GM23338 (cell line): ENCODE measurements around the gene NRCAM. TPM values are rescaled to one million over a fixed set of nuclear protein-coding genes. Genes with fewer than 3 reads are reported as not detected.

Experiments
- ATAC-seq: fragments of 200-7000 bp; cut with Tn5 transposase; 3 replicates; pipeline ENCODE4 v1.9.1; 2020
- DNase-seq: peaks from one replicate; pipeline ENCODE4 v3.0.0-alpha.2; 2015; ENCODE audit warnings: low spot score
- H2AFZ ChIP-seq: fragments of 200-600 bp; sonication (generic); 2 replicates; pipeline ENCODE4 v1.8.0; 2016; ENCODE audit warnings: antibody characterized with exemption, mild to moderate bottlenecking, moderate library complexity
- H3F3A ChIP-seq: fragments of 200-600 bp; sonication (generic); replicated peaks from 2 replicates; pipeline ENCODE4 v1.8.0; 2017; ENCODE audit warnings: antibody characterized with exemption, mixed run types, low read depth
- H3K27ac ChIP-seq: fragments of 200-600 bp; sonication (generic); 2 replicates; pipeline ENCODE4 v1.6.1; 2016; ENCODE audit warnings: low read depth
- H3K27me3 ChIP-seq: fragments of 200-600 bp; sonication (generic); 2 replicates; pipeline ENCODE4 v1.8.0; 2016; ENCODE audit warnings: mild to moderate bottlenecking, mixed run types, moderate library complexity; ENCODE audit not compliant: insufficient read depth
- H3K36me3 ChIP-seq: fragments of 200-600 bp; sonication (generic); 2 replicates; pipeline ENCODE4 v1.8.0; 2016; ENCODE audit warnings: mild to moderate bottlenecking; ENCODE audit not compliant: insufficient read depth
- H3K4me1 ChIP-seq: fragments of 200-600 bp; sonication (generic); 2 replicates; pipeline ENCODE4 v1.8.0; 2016; ENCODE audit warnings: mild to moderate bottlenecking, moderate library complexity; ENCODE audit not compliant: insufficient read depth
- H3K4me2 ChIP-seq: fragments of 200-600 bp; sonication (generic); 2 replicates; pipeline ENCODE4 v1.7.1; 2017; ENCODE audit warnings: mixed run types
- H3K4me3 ChIP-seq: fragments of 200-600 bp; sonication (generic); 2 replicates; pipeline ENCODE4 v1.6.1; 2016; ENCODE audit warnings: mixed run types
- H3K79me2 ChIP-seq: fragments of 200-600 bp; sonication (generic); replicated peaks from 2 replicates; pipeline ENCODE4 v1.8.0; 2017; ENCODE audit warnings: mild to moderate bottlenecking; ENCODE audit not compliant: insufficient read depth
- H3K9me2 ChIP-seq: fragments of 200-600 bp; sonication (generic); 2 replicates; pipeline ENCODE4 v1.8.0; 2017; ENCODE audit not compliant: insufficient read depth
- H4K20me1 ChIP-seq: fragments of 200-600 bp; sonication (generic); replicated peaks from 2 replicates; pipeline ENCODE4 v1.8.0; 2017; ENCODE audit warnings: mild to moderate bottlenecking; ENCODE audit not compliant: insufficient read depth
- H3K27ac Mint-ChIP-seq: 2 replicates; pipeline ENCODE4 v1.8.0; 2020; ENCODE audit warnings: inconsistent platforms, mild to moderate bottlenecking, moderate library complexity, mixed read lengths
- H3K27me3 Mint-ChIP-seq: 3 replicates; pipeline ENCODE4 v1.8.0; 2022; ENCODE audit warnings: low read depth, mild to moderate bottlenecking, moderate library complexity, mixed read lengths, inconsistent platforms; ENCODE audit not compliant: insufficient read depth, poor library complexity
- H3K36me3 Mint-ChIP-seq: 3 replicates; pipeline ENCODE4 v1.8.0; 2021; ENCODE audit warnings: low read depth, mild to moderate bottlenecking, inconsistent platforms, moderate library complexity, mixed read lengths
- H3K4me1 Mint-ChIP-seq: 3 replicates; pipeline ENCODE4 v1.8.0; 2020; ENCODE audit warnings: mild to moderate bottlenecking, inconsistent platforms, mixed read lengths
- H3K4me3 Mint-ChIP-seq: 3 replicates; pipeline ENCODE4 v1.8.0; 2021; ENCODE audit warnings: moderate library complexity, mild to moderate bottlenecking, inconsistent platforms, mixed read lengths
- H3K9me3 Mint-ChIP-seq: 3 replicates; pipeline ENCODE4 v1.8.0; 2020; ENCODE audit warnings: moderate library complexity, mild to moderate bottlenecking, inconsistent platforms, mixed read lengths
- CREB1 ChIP-seq: fragments of 250-450 bp; sonication (Bioruptor Pico); IDR thresholded peaks from 2 replicates; pipeline ENCODE4 v1.5.0; 2020; ENCODE audit warnings: low read depth, mild to moderate bottlenecking, moderate library complexity
- EZH2 ChIP-seq: fragments of 200-600 bp; sonication (generic); IDR thresholded peaks from one replicate; pipeline ENCODE4 v1.8.0; 2017; ENCODE audit warnings: antibody characterized with exemption, mild to moderate bottlenecking, low read depth; ENCODE audit not compliant: unreplicated experiment
- EZH2phosphoT487 ChIP-seq: fragments of 200-600 bp; sonication (generic); IDR thresholded peaks from one replicate; pipeline ENCODE4 v1.8.1; 2018; ENCODE audit warnings: antibody characterized with exemption; ENCODE audit not compliant: unreplicated experiment
- JUNB ChIP-seq: IDR thresholded peaks from one replicate; pipeline ENCODE4 v1.6.1; 2016; ENCODE audit warnings: antibody characterized with exemption; ENCODE audit not compliant: unreplicated experiment
- NANOG ChIP-seq: IDR thresholded peaks from 2 replicates; pipeline ENCODE4 v1.6.1; 2016; ENCODE audit warnings: antibody characterized with exemption, borderline replicate concordance
- POLR2AphosphoS5 ChIP-seq: IDR thresholded peaks from 2 replicates; pipeline ENCODE4 v1.6.1; 2016; ENCODE audit warnings: antibody characterized with exemption, low read depth
- STAT1 ChIP-seq: IDR thresholded peaks from one replicate; pipeline ENCODE4 v1.6.1; 2016; ENCODE audit warnings: antibody characterized with exemption; ENCODE audit not compliant: unreplicated experiment
- ZNF114 ChIP-seq: fragments of 250-450 bp; sonication (Bioruptor Pico); IDR thresholded peaks from 2 replicates; pipeline ENCODE4 v1.5.0; 2020; ENCODE audit warnings: mild to moderate bottlenecking, moderate library complexity
- ZNF331 ChIP-seq: fragments of 250-450 bp; sonication (Bioruptor Pico); IDR thresholded peaks from 2 replicates; pipeline ENCODE4 v1.5.0; 2020; ENCODE audit warnings: low read depth, mild to moderate bottlenecking, moderate library complexity
- polyA plus RNA-seq: library from polyadenylated mRNA; unstranded; fragments of >200 nt; fragmentation: Nextera tagmentation; extraction: Ambion mirVana; gene quantifications from 2 replicates; pipeline ENCODE4 v1.2.1, GENCODE V29; 2016
- total RNA-seq: library from RNA; depleted of rRNA; stranded (reverse); fragments of >200 nt; shearing (Covaris generic); gene quantifications from 2 replicates; pipeline ENCODE4 v1.2.3, GENCODE V29; 2014
- TF ChIP-seq, protein P1 (sequence below): fragments of 250-450 bp; sonication (Bioruptor Pico); IDR thresholded peaks from 2 replicates; pipeline ENCODE4 v1.5.0; 2020; ENCODE audit warnings: mild to moderate bottlenecking, moderate library complexity
- TF ChIP-seq, protein P2 (sequence below), 2 experiments: fragments of 200-600 bp in 1 of 2; sonication (generic) in 1 of 2; conservative IDR thresholded peaks; 2 replicates each; pipeline versions ENCODE4 v1.5.1 to v1.6.1; 2016 to 2017; ENCODE audit warnings: antibody characterized with exemption in 2 of 2, low read depth in 2 of 2, mild to moderate bottlenecking in 2 of 2, moderate library complexity in 1 of 2
- TF ChIP-seq, protein P3 (sequence below): IDR thresholded peaks from 2 replicates; pipeline ENCODE4 v1.6.1; 2016; ENCODE audit warnings: antibody characterized with exemption
- TF ChIP-seq, protein P4 (sequence below): IDR thresholded peaks from one replicate; pipeline ENCODE4 v1.6.1; 2018; ENCODE audit warnings: antibody characterized with exemption; ENCODE audit not compliant: unreplicated experiment

Gene NRCAM
- total and polyA plus RNA-seq, 2 experiments from 2014 or later: 2.5 to 6.8 TPM

DNA sequence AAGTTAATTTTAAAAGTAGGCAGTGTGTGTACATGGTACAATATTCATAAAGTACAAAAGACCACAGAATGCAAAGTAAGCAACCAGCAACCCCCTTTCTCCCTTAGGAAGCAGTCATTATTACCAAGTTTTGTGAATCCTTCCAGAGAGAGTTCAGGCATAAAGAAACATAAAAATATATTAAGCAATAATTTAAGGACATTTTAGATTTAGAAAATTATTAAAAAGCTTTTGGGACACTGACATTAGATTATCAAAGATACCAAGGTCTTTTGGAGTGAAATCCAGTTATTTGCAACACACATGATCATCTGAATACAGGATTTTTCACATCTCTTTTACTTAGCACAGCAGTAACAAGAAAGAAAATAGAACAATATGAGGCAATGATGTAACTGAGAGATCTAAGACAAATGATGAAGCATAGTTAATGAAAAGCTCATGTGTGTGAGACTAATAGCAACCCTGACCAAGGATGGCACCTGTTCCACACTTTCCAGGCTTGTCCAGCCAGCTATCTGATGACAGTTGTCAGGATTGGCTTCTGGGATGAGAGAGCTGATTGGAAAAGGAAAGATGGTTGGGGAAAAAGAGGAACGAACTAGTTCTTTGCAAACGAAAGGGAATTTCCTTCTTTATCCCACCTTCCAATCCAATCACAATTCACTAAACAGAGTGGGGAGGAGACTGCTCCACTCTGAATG, 210.6 kb downstream of the NRCAM start (continued):
- TF ChIP-seq, protein P1, sequence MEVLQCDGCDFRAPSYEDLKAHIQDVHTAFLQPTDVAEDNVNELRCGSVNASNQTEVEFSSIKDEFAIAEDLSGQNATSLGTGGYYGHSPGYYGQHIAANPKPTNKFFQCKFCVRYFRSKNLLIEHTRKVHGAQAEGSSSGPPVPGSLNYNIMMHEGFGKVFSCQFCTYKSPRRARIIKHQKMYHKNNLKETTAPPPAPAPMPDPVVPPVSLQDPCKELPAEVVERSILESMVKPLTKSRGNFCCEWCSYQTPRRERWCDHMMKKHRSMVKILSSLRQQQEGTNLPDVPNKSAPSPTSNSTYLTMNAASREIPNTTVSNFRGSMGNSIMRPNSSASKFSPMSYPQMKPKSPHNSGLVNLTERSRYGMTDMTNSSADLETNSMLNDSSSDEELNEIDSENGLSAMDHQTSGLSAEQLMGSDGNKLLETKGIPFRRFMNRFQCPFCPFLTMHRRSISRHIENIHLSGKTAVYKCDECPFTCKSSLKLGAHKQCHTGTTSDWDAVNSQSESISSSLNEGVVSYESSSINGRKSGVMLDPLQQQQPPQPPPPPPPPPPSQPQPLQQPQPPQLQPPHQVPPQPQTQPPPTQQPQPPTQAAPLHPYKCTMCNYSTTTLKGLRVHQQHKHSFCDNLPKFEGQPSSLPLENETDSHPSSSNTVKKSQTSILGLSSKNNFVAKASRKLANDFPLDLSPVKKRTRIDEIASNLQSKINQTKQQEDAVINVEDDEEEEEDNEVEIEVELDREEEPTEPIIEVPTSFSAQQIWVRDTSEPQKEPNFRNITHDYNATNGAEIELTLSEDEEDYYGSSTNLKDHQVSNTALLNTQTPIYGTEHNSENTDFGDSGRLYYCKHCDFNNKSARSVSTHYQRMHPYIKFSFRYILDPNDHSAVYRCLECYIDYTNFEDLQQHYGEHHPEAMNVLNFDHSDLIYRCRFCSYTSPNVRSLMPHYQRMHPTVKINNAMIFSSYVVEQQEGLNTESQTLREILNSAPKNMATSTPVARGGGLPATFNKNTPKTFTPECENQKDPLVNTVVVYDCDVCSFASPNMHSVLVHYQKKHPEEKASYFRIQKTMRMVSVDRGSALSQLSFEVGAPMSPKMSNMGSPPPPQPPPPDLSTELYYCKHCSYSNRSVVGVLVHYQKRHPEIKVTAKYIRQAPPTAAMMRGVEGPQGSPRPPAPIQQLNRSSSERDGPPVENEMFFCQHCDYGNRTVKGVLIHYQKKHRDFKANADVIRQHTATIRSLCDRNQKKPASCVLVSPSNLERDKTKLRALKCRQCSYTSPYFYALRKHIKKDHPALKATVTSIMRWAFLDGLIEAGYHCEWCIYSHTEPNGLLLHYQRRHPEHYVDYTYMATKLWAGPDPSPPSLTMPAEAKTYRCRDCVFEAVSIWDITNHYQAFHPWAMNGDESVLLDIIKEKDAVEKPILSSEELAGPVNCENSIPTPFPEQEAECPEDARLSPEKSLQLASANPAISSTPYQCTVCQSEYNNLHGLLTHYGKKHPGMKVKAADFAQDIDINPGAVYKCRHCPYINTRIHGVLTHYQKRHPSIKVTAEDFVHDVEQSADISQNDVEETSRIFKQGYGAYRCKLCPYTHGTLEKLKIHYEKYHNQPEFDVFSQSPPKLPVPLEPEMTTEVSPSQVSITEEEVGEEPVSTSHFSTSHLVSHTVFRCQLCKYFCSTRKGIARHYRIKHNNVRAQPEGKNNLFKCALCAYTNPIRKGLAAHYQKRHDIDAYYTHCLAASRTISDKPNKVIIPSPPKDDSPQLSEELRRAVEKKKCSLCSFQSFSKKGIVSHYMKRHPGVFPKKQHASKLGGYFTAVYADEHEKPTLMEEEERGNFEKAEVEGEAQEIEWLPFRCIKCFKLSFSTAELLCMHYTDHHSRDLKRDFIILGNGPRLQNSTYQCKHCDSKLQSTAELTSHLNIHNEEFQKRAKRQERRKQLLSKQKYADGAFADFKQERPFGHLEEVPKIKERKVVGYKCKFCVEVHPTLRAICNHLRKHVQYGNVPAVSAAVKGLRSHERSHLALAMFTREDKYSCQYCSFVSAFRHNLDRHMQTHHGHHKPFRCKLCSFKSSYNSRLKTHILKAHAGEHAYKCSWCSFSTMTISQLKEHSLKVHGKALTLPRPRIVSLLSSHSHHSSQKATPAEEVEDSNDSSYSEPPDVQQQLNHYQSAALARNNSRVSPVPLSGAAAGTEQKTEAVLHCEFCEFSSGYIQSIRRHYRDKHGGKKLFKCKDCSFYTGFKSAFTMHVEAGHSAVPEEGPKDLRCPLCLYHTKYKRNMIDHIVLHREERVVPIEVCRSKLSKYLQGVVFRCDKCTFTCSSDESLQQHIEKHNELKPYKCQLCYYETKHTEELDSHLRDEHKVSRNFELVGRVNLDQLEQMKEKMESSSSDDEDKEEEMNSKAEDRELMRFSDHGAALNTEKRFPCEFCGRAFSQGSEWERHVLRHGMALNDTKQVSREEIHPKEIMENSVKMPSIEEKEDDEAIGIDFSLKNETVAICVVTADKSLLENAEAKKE: no peak
- TF ChIP-seq ZNF114 (CRISPR knock-in tag): no peak
- TF ChIP-seq EZH2: no peak
- TF ChIP-seq EZH2phosphoT487: no peak

DNA sequence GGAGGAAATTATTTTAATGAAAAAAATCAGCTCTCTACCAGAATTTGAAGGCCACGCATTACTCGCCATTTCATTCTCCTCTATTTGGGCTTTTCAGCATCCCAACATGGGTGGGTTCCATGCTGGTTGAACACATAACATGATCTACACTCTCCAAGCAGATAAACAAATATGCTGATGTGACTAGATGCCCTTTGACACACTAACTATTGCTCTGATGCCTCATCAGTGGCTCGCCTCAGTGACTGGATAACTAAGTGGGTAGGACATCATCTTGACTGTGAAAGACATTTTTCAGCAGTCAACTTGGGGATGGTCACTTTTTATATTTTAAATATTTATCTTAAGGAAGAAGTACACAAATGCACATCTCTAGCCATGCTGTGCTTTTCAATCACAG, 212.1 kb downstream of the NRCAM start:
- no peak overlapping the region for H2AFZ ChIP-seq
- H3K9me2 ChIP-seq: peaks cover 8% of the 10 kb centered on the region
- no peaks in the 10 kb centered on the region for H3K36me3 ChIP-seq
- H3K4me3 ChIP-seq: no peak overlapping the region
- Mint-ChIP-seq H3K4me1 (peaks cover 18% of the 10 kb centered on the region), H3K36me3 (no peaks in the 10 kb centered on the region), H3K9me3 (no peaks in the 10 kb centered on the region), H3K4me3 (no peak overlapping the region), H3K27me3 (no peaks in the 10 kb centered on the region), H3K27ac (no peak overlapping the region)
- no peak overlapping the region for H3K27ac ChIP-seq
- no peak overlapping the region for H3K4me2 ChIP-seq
- no peaks in the 10 kb centered on the region for H3K27me3 ChIP-seq
- no peaks in the 10 kb centered on the region for H4K20me1 ChIP-seq
- H3K79me2 ChIP-seq: no peaks in the 10 kb centered on the region
- DNase-seq (no peak), ATAC-seq (no peak)
- H3F3A ChIP-seq: no peaks in the 10 kb centered on the region
- H3K4me1 ChIP-seq: peaks cover 23% of the 10 kb centered on the region
- TF ChIP-seq, protein P2, sequence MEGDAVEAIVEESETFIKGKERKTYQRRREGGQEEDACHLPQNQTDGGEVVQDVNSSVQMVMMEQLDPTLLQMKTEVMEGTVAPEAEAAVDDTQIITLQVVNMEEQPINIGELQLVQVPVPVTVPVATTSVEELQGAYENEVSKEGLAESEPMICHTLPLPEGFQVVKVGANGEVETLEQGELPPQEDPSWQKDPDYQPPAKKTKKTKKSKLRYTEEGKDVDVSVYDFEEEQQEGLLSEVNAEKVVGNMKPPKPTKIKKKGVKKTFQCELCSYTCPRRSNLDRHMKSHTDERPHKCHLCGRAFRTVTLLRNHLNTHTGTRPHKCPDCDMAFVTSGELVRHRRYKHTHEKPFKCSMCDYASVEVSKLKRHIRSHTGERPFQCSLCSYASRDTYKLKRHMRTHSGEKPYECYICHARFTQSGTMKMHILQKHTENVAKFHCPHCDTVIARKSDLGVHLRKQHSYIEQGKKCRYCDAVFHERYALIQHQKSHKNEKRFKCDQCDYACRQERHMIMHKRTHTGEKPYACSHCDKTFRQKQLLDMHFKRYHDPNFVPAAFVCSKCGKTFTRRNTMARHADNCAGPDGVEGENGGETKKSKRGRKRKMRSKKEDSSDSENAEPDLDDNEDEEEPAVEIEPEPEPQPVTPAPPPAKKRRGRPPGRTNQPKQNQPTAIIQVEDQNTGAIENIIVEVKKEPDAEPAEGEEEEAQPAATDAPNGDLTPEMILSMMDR (conservative IDR thresholded peaks at IDR 0.05; ENCODE audit: low read depth in 2 of 2): no peak
- no peak for TF ChIP-seq NANOG
- no peak for TF ChIP-seq POLR2AphosphoS5
- no peak for TF ChIP-seq EZH2
- no peak for TF ChIP-seq JUNB
- TF ChIP-seq STAT1: no peak
- no peak for TF ChIP-seq ZNF331 (CRISPR knock-in tag)
- no peak for TF ChIP-seq ZNF114 (CRISPR knock-in tag)
- TF ChIP-seq EZH2phosphoT487: no peak
- TF ChIP-seq, protein P3, sequence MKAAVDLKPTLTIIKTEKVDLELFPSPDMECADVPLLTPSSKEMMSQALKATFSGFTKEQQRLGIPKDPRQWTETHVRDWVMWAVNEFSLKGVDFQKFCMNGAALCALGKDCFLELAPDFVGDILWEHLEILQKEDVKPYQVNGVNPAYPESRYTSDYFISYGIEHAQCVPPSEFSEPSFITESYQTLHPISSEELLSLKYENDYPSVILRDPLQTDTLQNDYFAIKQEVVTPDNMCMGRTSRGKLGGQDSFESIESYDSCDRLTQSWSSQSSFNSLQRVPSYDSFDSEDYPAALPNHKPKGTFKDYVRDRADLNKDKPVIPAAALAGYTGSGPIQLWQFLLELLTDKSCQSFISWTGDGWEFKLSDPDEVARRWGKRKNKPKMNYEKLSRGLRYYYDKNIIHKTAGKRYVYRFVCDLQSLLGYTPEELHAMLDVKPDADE: no peak
- TF ChIP-seq, protein P4, sequence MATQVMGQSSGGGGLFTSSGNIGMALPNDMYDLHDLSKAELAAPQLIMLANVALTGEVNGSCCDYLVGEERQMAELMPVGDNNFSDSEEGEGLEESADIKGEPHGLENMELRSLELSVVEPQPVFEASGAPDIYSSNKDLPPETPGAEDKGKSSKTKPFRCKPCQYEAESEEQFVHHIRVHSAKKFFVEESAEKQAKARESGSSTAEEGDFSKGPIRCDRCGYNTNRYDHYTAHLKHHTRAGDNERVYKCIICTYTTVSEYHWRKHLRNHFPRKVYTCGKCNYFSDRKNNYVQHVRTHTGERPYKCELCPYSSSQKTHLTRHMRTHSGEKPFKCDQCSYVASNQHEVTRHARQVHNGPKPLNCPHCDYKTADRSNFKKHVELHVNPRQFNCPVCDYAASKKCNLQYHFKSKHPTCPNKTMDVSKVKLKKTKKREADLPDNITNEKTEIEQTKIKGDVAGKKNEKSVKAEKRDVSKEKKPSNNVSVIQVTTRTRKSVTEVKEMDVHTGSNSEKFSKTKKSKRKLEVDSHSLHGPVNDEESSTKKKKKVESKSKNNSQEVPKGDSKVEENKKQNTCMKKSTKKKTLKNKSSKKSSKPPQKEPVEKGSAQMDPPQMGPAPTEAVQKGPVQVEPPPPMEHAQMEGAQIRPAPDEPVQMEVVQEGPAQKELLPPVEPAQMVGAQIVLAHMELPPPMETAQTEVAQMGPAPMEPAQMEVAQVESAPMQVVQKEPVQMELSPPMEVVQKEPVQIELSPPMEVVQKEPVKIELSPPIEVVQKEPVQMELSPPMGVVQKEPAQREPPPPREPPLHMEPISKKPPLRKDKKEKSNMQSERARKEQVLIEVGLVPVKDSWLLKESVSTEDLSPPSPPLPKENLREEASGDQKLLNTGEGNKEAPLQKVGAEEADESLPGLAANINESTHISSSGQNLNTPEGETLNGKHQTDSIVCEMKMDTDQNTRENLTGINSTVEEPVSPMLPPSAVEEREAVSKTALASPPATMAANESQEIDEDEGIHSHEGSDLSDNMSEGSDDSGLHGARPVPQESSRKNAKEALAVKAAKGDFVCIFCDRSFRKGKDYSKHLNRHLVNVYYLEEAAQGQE: no peak
- TF ChIP-seq CREB1: no peak
